Hepatocyte (in vitro differentiated cells): ENCODE measurements around the gene BTN1A1. TPM values are rescaled to one million over a fixed set of nuclear protein-coding genes. Genes with fewer than 3 reads are reported as not detected.

Experiments
- DNase-seq: peaks from one replicate; pipeline ENCODE4 v3.0.0-alpha.2; 2016; ENCODE audit warnings: low spot score
- H2AFZ ChIP-seq: fragments of 200-600 bp; sonication (generic); 2 replicates; pipeline ENCODE4 v1.6.0; 2016; ENCODE audit warnings: antibody characterized with exemption, mild to moderate bottlenecking
- H3K27ac ChIP-seq: fragments of 200-600 bp; sonication (generic); 2 replicates; pipeline ENCODE4 v1.5.1; 2016; ENCODE audit warnings: mild to moderate bottlenecking
- H3K27me3 ChIP-seq: fragments of 200-600 bp; sonication (generic); 2 replicates; pipeline ENCODE4 v1.6.1; 2016
- H3K36me3 ChIP-seq: fragments of 200-600 bp; sonication (generic); replicated peaks from 2 replicates; pipeline ENCODE4 v1.5.1; 2016; ENCODE audit warnings: low read depth; ENCODE audit not compliant: insufficient read depth
- H3K4me1 ChIP-seq: fragments of 200-600 bp; sonication (generic); 2 replicates; pipeline ENCODE4 v1.5.1; 2016; ENCODE audit warnings: mild to moderate bottlenecking, moderate library complexity; ENCODE audit not compliant: insufficient read depth
- H3K4me2 ChIP-seq: fragments of 200-600 bp; sonication (generic); 2 replicates; pipeline ENCODE4 v1.6.0; 2016
- H3K4me3 ChIP-seq: fragments of 200-600 bp; sonication (generic); 2 replicates; pipeline ENCODE4 v1.5.1; 2016; ENCODE audit warnings: mild to moderate bottlenecking
- H3K79me2 ChIP-seq: fragments of 200-600 bp; sonication (generic); 2 replicates; pipeline ENCODE4 v1.6.0; 2017; ENCODE audit warnings: mild to moderate bottlenecking
- H3K9me2 ChIP-seq: fragments of 200-600 bp; sonication (generic); replicated peaks from 2 replicates; pipeline ENCODE4 v1.6.0; 2017; ENCODE audit warnings: mild to moderate bottlenecking; ENCODE audit not compliant: insufficient read depth
- H3K9me3 ChIP-seq: fragments of 200-600 bp; sonication (generic); 2 replicates; pipeline ENCODE4 v1.5.1; 2016; ENCODE audit warnings: low read depth, mild to moderate bottlenecking
- H4K20me1 ChIP-seq: fragments of 200-600 bp; sonication (generic); 2 replicates; pipeline ENCODE4 v1.6.0; 2016; ENCODE audit warnings: mild to moderate bottlenecking; ENCODE audit not compliant: insufficient read depth, poor library complexity, severe bottlenecking
- CTCF ChIP-seq: fragments of 200-600 bp; sonication (generic); IDR thresholded peaks from 2 replicates; pipeline ENCODE4 v1.5.1; 2016; ENCODE audit warnings: antibody characterized with exemption, mild to moderate bottlenecking; ENCODE audit not compliant: poor library complexity
- EZH2 ChIP-seq: fragments of 200-600 bp; sonication (generic); IDR thresholded peaks from 2 replicates; pipeline ENCODE4 v1.6.1; 2016; ENCODE audit warnings: antibody characterized with exemption, mild to moderate bottlenecking, borderline replicate concordance
- EZH2phosphoT487 ChIP-seq: fragments of 200-600 bp; sonication (generic); IDR thresholded peaks from one replicate; pipeline ENCODE4 v1.6.1; 2018; ENCODE audit warnings: antibody characterized with exemption, mild to moderate bottlenecking, low read depth, moderate library complexity; ENCODE audit not compliant: unreplicated experiment, severe bottlenecking
- WGBS: methylation state at CpG from one replicate; pipeline ENCODE4 v1.1.6; 2016; ENCODE audit warnings: low lambda C conversion rate; ENCODE audit errors: missing lambda C conversion rate; 5-methylcytosine and 5-hydroxymethylcytosine counted together
- polyA plus RNA-seq: library from polyadenylated mRNA; unstranded; fragments of >200 nt; fragmentation: Nextera tagmentation; extraction: Ambion mirVana; gene quantifications from 2 replicates; pipeline ENCODE4 v1.2.1, GENCODE V29; 2016
- total RNA-seq: library from RNA; depleted of rRNA; stranded (reverse); fragments of >200 nt; gene quantifications from 2 replicates; pipeline ENCODE4 v1.2.3, GENCODE V29; 2014

Gene BTN1A1
- total and polyA plus RNA-seq, 2 experiments from 2014 or later = 0.59 to 0.60 TPM

GRCh38 chr6:26524722-26525370 is 24.7 kb downstream of the BTN1A1 start:
- H3K4me1 ChIP-seq = peaks cover 4% of the 10 kb centered on the region
- H4K20me1 ChIP-seq = no peaks in the 10 kb centered on the region
- H3K9me3 ChIP-seq = no peaks in the 10 kb centered on the region
- no peak overlapping the region for H3K4me3 ChIP-seq
- H3K36me3 ChIP-seq = no peaks in the 10 kb centered on the region
- no peaks in the 10 kb centered on the region for H3K27me3 ChIP-seq
- no peak overlapping the region for H3K27ac ChIP-seq
- DNase-seq = no peak
- H3K9me2 ChIP-seq = no peaks in the 10 kb centered on the region
- H2AFZ ChIP-seq = no peak overlapping the region
- H3K79me2 ChIP-seq = peaks cover 14% of the 10 kb centered on the region
- no peak overlapping the region for H3K4me2 ChIP-seq
- 84% methylated on average over 7 of the region's 7 CpGs for WGBS
- no peak for TF ChIP-seq EZH2
- no peak for TF ChIP-seq EZH2phosphoT487
- TF ChIP-seq CTCF = no peak

GRCh38 chr6:26525838-26526237 is 25.7 kb downstream of the BTN1A1 start:
- no peaks in the 10 kb centered on the region for H3K9me3 ChIP-seq
- no peak for TF ChIP-seq EZH2phosphoT487
- no peak for TF ChIP-seq EZH2
- no peak for TF ChIP-seq CTCF

GRCh38 chr6:26526928-26527327 is 26.8 kb downstream of the BTN1A1 start:
- no peaks in the 10 kb centered on the region for H3K9me3 ChIP-seq
- H2AFZ ChIP-seq = no peak overlapping the region
- TF ChIP-seq EZH2phosphoT487 (no peak), EZH2 (no peak), CTCF (no peak)
- no peaks in the 10 kb centered on the region for H3K27me3 ChIP-seq
- H3K9me2 ChIP-seq = no peaks in the 10 kb centered on the region
- H4K20me1 ChIP-seq = no peaks in the 10 kb centered on the region
- no peak overlapping the region for H3K4me2 ChIP-seq
- no peak overlapping the region for H3K27ac ChIP-seq
- peaks cover 14% of the 10 kb centered on the region for H3K79me2 ChIP-seq
- no peak overlapping the region for H3K4me3 ChIP-seq
- WGBS = 90% methylated on average over 1 of the region's 1 CpG
- no peaks in the 10 kb centered on the region for H3K36me3 ChIP-seq
- DNase-seq = no peak
- H3K4me1 ChIP-seq = no peaks in the 10 kb centered on the region

More at GRCh38 chr6:26525838-26526237, 25.7 kb downstream of the BTN1A1 start:
- H3K79me2 ChIP-seq = peaks cover 14% of the 10 kb centered on the region
- 76% methylated on average over 2 of the region's 2 CpGs for WGBS
- no peaks in the 10 kb centered on the region for H3K27me3 ChIP-seq
- H3K4me3 ChIP-seq = no peak overlapping the region
- no peaks in the 10 kb centered on the region for H3K9me2 ChIP-seq
- H2AFZ ChIP-seq = no peak overlapping the region
- no peak overlapping the region for H3K27ac ChIP-seq
- H3K4me1 ChIP-seq = no peaks in the 10 kb centered on the region
- no peaks in the 10 kb centered on the region for H4K20me1 ChIP-seq
- no peaks in the 10 kb centered on the region for H3K36me3 ChIP-seq
- no peak for DNase-seq
- no peak overlapping the region for H3K4me2 ChIP-seq
